ENCODE results near the gene CKM.

CKM gene

DNA sequence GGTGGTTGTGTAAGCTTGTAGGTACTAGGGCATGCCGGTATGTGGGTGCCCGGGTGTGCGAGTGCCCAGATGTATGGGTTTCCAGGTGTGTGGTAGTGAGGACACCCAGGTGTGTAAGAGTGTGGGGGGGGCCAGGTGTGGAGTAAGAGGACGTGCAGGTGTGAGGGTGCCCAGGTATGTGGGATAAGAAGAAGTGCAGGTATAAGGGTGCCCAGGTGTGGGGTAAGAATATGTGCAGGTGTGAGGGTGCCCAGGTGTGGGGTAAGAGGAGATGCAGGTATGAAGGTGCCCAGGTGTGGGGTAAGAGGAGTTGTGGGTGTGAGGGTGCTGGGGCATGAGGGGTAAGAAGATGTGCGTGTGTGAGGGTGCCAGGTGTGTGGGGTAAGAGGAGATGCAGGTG is 57.3 kb downstream of the CKM start:
- Histone ChIP-seq H3K27me3 (ENCODE audit: insufficient read depth, poor library complexity, severe bottlenecking) (no peaks in the 10 kb centered on the region), H3K27ac (replicated peaks) (no peak overlapping the region), H3K4me3 (replicated peaks; ENCODE audit: insufficient read depth, low read length) (no peak overlapping the region)
- TF ChIP-seq SPI1 (IDR thresholded peaks at IDR 0.05; ENCODE audit: borderline replicate concordance, low read depth) (no peak), GABPA (IDR thresholded peaks at IDR 0.05; ENCODE audit: low read depth) (no peak), REST (IDR thresholded peaks at IDR 0.05; ENCODE audit: insufficient replicate concordance, low read depth) (no peak), POLR2AphosphoS5 (IDR thresholded peaks at IDR 0.05; ENCODE audit: low read depth) (no peak)
- TF ChIP-seq, protein P1, sequence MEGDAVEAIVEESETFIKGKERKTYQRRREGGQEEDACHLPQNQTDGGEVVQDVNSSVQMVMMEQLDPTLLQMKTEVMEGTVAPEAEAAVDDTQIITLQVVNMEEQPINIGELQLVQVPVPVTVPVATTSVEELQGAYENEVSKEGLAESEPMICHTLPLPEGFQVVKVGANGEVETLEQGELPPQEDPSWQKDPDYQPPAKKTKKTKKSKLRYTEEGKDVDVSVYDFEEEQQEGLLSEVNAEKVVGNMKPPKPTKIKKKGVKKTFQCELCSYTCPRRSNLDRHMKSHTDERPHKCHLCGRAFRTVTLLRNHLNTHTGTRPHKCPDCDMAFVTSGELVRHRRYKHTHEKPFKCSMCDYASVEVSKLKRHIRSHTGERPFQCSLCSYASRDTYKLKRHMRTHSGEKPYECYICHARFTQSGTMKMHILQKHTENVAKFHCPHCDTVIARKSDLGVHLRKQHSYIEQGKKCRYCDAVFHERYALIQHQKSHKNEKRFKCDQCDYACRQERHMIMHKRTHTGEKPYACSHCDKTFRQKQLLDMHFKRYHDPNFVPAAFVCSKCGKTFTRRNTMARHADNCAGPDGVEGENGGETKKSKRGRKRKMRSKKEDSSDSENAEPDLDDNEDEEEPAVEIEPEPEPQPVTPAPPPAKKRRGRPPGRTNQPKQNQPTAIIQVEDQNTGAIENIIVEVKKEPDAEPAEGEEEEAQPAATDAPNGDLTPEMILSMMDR (IDR thresholded peaks at IDR 0.05; ENCODE audit: insufficient read depth, low read length) = no peak
- no peak for DNase-seq (ENCODE audit: low read depth in 1 of 2, low spot score in 1 of 2)

DNA sequence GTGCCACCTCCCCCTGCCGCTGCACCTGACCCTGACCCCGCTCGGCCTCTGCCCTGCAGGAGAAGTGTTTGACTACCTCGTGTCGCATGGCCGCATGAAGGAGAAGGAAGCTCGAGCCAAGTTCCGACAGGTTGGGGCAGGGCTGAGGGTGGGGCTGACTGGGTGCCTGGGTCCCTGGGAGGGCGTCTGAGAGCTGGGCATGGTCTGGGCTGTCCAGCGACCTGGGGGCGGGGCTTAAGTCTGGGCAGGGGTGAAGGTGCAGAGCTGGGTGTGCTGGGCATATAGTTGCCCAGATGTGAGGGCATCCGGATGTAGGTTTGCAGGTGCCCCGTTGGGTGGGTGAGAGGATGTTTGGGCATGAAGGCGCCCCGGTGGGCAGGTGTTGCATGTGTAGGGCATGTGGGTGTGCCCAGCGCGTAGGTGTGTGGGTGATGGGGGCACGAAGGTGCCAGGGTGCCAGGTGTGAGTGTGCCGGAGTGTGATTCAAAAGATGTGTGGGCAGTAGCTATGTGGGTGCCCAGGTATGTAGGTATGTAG is 57.8 kb downstream of the CKM start:
- H3K4me3 ChIP-seq (replicated peaks; ENCODE audit: insufficient read depth, low read length) = no peak overlapping the region
- H3K27me3 ChIP-seq (ENCODE audit: insufficient read depth, poor library complexity, severe bottlenecking) = no peaks in the 10 kb centered on the region
- no peak for TF ChIP-seq REST (IDR thresholded peaks at IDR 0.05; ENCODE audit: insufficient replicate concordance, low read depth)
- TF ChIP-seq SPI1 (IDR thresholded peaks at IDR 0.05; ENCODE audit: borderline replicate concordance, low read depth) = no peak
- TF ChIP-seq GABPA (IDR thresholded peaks at IDR 0.05; ENCODE audit: low read depth) = no peak
- no peak for TF ChIP-seq POLR2AphosphoS5 (IDR thresholded peaks at IDR 0.05; ENCODE audit: low read depth)
- TF ChIP-seq, protein P1 (IDR thresholded peaks at IDR 0.05; ENCODE audit: insufficient read depth, low read length) = no peak
- no peak for DNase-seq (ENCODE audit: low read depth in 1 of 2, low spot score in 1 of 2)
- no peak overlapping the region for H3K27ac ChIP-seq (replicated peaks)

- H3K27ac ChIP-seq (replicated peaks) = no peak overlapping the region
Measured at GRCh38 chr19:45263013-45263412, 59.7 kb downstream of the CKM start.

More at GRCh38 chr19:45263013-45263412, 59.7 kb downstream of the CKM start:
- Histone ChIP-seq H3K27me3 (ENCODE audit: insufficient read depth, poor library complexity, severe bottlenecking) (no peaks in the 10 kb centered on the region), H3K4me3 (replicated peaks; ENCODE audit: insufficient read depth, low read length) (no peak overlapping the region)
- no peak for DNase-seq (ENCODE audit: low read depth in 1 of 2, low spot score in 1 of 2)
- TF ChIP-seq GABPA (IDR thresholded peaks at IDR 0.05; ENCODE audit: low read depth) (no peak), SPI1 (IDR thresholded peaks at IDR 0.05; ENCODE audit: borderline replicate concordance, low read depth) (no peak), POLR2AphosphoS5 (IDR thresholded peaks at IDR 0.05; ENCODE audit: low read depth) (no peak), REST (IDR thresholded peaks at IDR 0.05; ENCODE audit: insufficient replicate concordance, low read depth) (no peak)
- TF ChIP-seq, protein P1 (IDR thresholded peaks at IDR 0.05; ENCODE audit: insufficient read depth, low read length) = no peak
